BLaER1 (cell line): Measurements from ENCODE around the gene TLR8.

Experiments
- H3K27ac ChIP-seq: shearing (Covaris generic); formaldehyde crosslinking; 2 replicates; pipeline ENCODE4 v1.8.1; 2022
- H3K27me3 ChIP-seq: shearing (Covaris generic); formaldehyde crosslinking; 2 replicates; pipeline ENCODE4 v1.8.1; 2022
- H3K36me3 ChIP-seq: shearing (Covaris generic); formaldehyde crosslinking; 2 replicates; pipeline ENCODE4 v1.8.1; 2022
- H3K4me1 ChIP-seq: shearing (Covaris generic); formaldehyde crosslinking; 2 replicates; pipeline ENCODE4 v1.8.1; 2022
- H3K4me2 ChIP-seq: shearing (Covaris generic); formaldehyde crosslinking; 2 replicates; pipeline ENCODE4 v1.8.1; 2022
- H3K4me3 ChIP-seq: shearing (Covaris generic); formaldehyde crosslinking; 2 replicates; pipeline ENCODE4 v1.8.1; 2022
- H3K9ac ChIP-seq: shearing (Covaris generic); formaldehyde crosslinking; 2 replicates; pipeline ENCODE4 v1.8.1; 2022
- H3K9me3 ChIP-seq: shearing (Covaris generic); formaldehyde crosslinking; 2 replicates; pipeline ENCODE4 v1.8.1; 2022
- H4K20me1 ChIP-seq: shearing (Covaris generic); formaldehyde crosslinking; 2 replicates; pipeline ENCODE4 v1.8.1; 2022
- Cebpa-rat ChIP-seq: shearing (Covaris generic); IDR thresholded peaks from 2 replicates; pipeline ENCODE4 v1.8.1; 2022

The TLR8 gene

GRCh38 chrX:12967711-12968465 is 61.5 kb downstream of the TLR8 start:
- Histone ChIP-seq H3K9ac (no peak overlapping the region), H3K9me3 (peaks cover 13% of the 10 kb centered on the region; the same call in 1 of the 2 replicates), H3K4me1 (peaks cover 33% of the 10 kb centered on the region), H4K20me1 (no peaks in the 10 kb centered on the region), H3K27ac (0 out of 2 replicates have a peak overlapping the region, but pooled peaks have one; percentile 6), H3K36me3 (no peaks in the 10 kb centered on the region), H3K4me3 (no peak overlapping the region), H3K4me2 (peak overlapping the region; percentile 30), H3K27me3 (no peaks in the 10 kb centered on the region)
- no peak for TF ChIP-seq Cebpa-rat

DNA sequence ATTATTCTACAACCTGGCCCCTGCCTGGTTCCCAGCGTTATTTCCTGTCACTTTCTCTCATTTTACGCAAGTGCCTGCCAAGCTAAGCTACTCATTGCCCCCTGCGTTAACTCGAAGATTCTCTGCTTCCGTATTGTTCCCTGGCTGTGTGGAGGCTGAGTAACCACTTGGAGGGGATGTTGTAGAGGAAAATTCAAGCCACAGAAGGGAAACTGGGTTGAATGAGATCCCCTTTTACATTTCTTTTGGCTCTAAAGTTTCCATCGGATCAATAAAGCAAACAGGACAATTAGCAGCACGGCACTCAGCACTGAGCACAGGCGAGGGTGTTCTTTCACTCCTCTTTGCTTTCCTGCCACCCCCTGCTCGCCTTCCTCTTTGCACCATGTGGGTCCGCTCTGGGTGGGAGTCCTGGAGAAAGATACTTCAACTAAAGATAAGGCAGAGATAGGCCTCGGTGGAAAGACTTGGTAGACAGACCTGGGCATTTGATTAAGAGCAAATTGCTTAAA is 64.3 kb downstream of the TLR8 start:
- Histone ChIP-seq H3K4me3 (peak overlapping the region; percentile 84), H3K27me3 (no peaks in the 10 kb centered on the region), H3K9me3 (peaks cover 17% of the 10 kb centered on the region; the same call in 1 of the 2 replicates), H3K4me2 (peak overlapping the region; percentile 85), H3K27ac (peak overlapping the region; percentile 89), H4K20me1 (peaks cover 7% of the 10 kb centered on the region), H3K36me3 (peaks cover 4% of the 10 kb centered on the region; the same call in 1 of the 2 replicates), H3K4me1 (peaks cover 45% of the 10 kb centered on the region), H3K9ac (peak overlapping the region; percentile 72)
- TF ChIP-seq Cebpa-rat = no peak

- peaks cover 45% of the 10 kb centered on the region for H3K4me1 ChIP-seq
- peaks cover 8% of the 10 kb centered on the region; the same call in 1 of the 2 replicates for H3K36me3 ChIP-seq
- peak overlapping the region; percentile 85 for H3K4me2 ChIP-seq
- peak overlapping the region; percentile 84 for H3K4me3 ChIP-seq
- peaks cover 14% of the 10 kb centered on the region for H4K20me1 ChIP-seq
- H3K27ac ChIP-seq = peak overlapping the region; percentile 89
- peak overlapping the region; percentile 72 for H3K9ac ChIP-seq
- no peak for TF ChIP-seq Cebpa-rat
- no peaks in the 10 kb centered on the region for H3K27me3 ChIP-seq
- peaks cover 19% of the 10 kb centered on the region; the same call in 1 of the 2 replicates for H3K9me3 ChIP-seq
Measured at GRCh38 chrX:12971282-12972003, 65.0 kb downstream of the TLR8 start.

GRCh38 chrX:12972243-12972642 is 65.8 kb downstream of the TLR8 start:
- TF ChIP-seq Cebpa-rat = peak; percentile 61
- Histone ChIP-seq H3K4me3 (peak overlapping the region; percentile 84), H3K27ac (peak overlapping the region; percentile 89), H3K4me1 (peaks cover 45% of the 10 kb centered on the region), H3K36me3 (peaks cover 12% of the 10 kb centered on the region; the same call in 1 of the 2 replicates), H3K9me3 (peaks cover 13% of the 10 kb centered on the region; the same call in 1 of the 2 replicates), H3K4me2 (peak overlapping the region; percentile 85), H3K27me3 (no peaks in the 10 kb centered on the region), H4K20me1 (peaks cover 21% of the 10 kb centered on the region), H3K9ac (peak overlapping the region; percentile 72)
